ENCODE data around the gene GCAT.

GCAT gene

GRCh38 chr22:37809672-37810333 lies 2.1 kb downstream of the GCAT start:
- no peak for DNase-seq (ENCODE audit: low spot score)

GRCh38 chr22:37811867-37812266 lies 4.1 kb downstream of the GCAT start:
- DNase-seq (ENCODE audit: low spot score) = no peak

GRCh38 chr22:37812869-37813678 lies 5.3 kb downstream of the GCAT start:
- DNase-seq (ENCODE audit: low spot score) = no peak

- DNase-seq (ENCODE audit: low spot score) = no peak
Observed at GRCh38 chr22:37815593-37815992, 7.9 kb downstream of the GCAT start.

- no peak for DNase-seq (ENCODE audit: low spot score)
Observed at GRCh38 chr22:37816543-37817180, 8.9 kb downstream of the GCAT start.

GRCh38 chr22:37817705-37818408 lies 10.1 kb downstream of the GCAT start:
- DNase-seq (ENCODE audit: low spot score) = peak; percentile 93

GRCh38 chr22:37818409-37819104 lies 10.8 kb downstream of the GCAT start:
- DNase-seq (ENCODE audit: low spot score) = peak; percentile 67

- DNase-seq (ENCODE audit: low spot score) = no peak
Observed at GRCh38 chr22:37819105-37819433, 11.3 kb downstream of the GCAT start.

GRCh38 chr22:37820350-37820749 lies 12.6 kb downstream of the GCAT start:
- no peak for DNase-seq (ENCODE audit: low spot score)

GRCh38 chr22:37822079-37822833 lies 14.5 kb downstream of the GCAT start:
- DNase-seq (ENCODE audit: low spot score) = no peak

GRCh38 chr22:37823134-37823985 lies 15.6 kb downstream of the GCAT start, which contains the start of gene GALR3:
TSS of gene GALR3 (plus strand) at chr22:37823382. CDS start at chr22:37823407, 25 bp downstream.
- no peak for DNase-seq (ENCODE audit: low spot score)

GRCh38 chr22:37824674-37825641 lies 17.2 kb downstream of the GCAT start:
- DNase-seq (ENCODE audit: low spot score) = no peak

GRCh38 chr22:37827056-37827455 lies 19.3 kb downstream of the GCAT start:
- DNase-seq (ENCODE audit: low spot score) = no peak

GRCh38 chr22:37830093-37830842 lies 22.5 kb downstream of the GCAT start:
- DNase-seq (ENCODE audit: low spot score) = no peak

- no peak for DNase-seq (ENCODE audit: low spot score)
Observed at GRCh38 chr22:37831472-37831871, 23.7 kb downstream of the GCAT start.

GRCh38 chr22:37832022-37832857 lies 24.5 kb downstream of the GCAT start:
- DNase-seq (ENCODE audit: low spot score) = no peak
